PFSK-1 (cell line): Measurements from ENCODE around the gene PIP4P1.

Experiments
- POLR2AphosphoS5 ChIP-seq: IDR thresholded peaks from 2 replicates; pipeline ENCODE4 v1.6.1; 2012; ENCODE audit warnings: low read depth, mild to moderate bottlenecking, control low read depth, low read length, moderate library complexity
- TAF1 ChIP-seq: IDR thresholded peaks from 2 replicates; pipeline ENCODE4 v1.6.1; 2012; ENCODE audit warnings: low read length, control low read depth, borderline replicate concordance; ENCODE audit not compliant: insufficient read depth

- TF ChIP-seq POLR2AphosphoS5, result no peak
- no peak for TF ChIP-seq TAF1
Observed at GRCh38 chr14:20460458-20461224, 593 bp downstream of the PIP4P1 start.
